ENCODE results near the gene TRIM50. TPM values are rescaled to one million over a fixed set of nuclear protein-coding genes. Genes with fewer than 3 reads are reported as not detected.
"Not testable (repeated sequence)": the region's sequence is repeated elsewhere in the genome, so short reads cannot be mapped to it uniquely, and the experiment has no call there.

Gene TRIM50
- total and polyA plus RNA-seq, 2 donors (not counting 1 experiment from before 2014, with no cell fraction given) = not detected

GRCh38 chr7:73320009-73320408, 7.9 kb downstream of the TRIM50 start:
- not testable (repeated sequence) for DNase-seq (ENCODE audit: low read depth in 2 of 2)

GRCh38 chr7:73319541-73319940, 8.3 kb downstream of the TRIM50 start:
- not testable (repeated sequence) for H3K4me2 ChIP-seq (ENCODE audit: extremely low read depth, insufficient read depth, low read length); H3K9ac ChIP-seq (ENCODE audit: insufficient read depth, low read length); H3K36me3 ChIP-seq (ENCODE audit: control insufficient read depth, insufficient read depth, low read length); DNase-seq (ENCODE audit: low read depth in 2 of 2); H2AFZ ChIP-seq (ENCODE audit: low read length); H3K27me3 ChIP-seq (ENCODE audit: control insufficient read depth, insufficient read depth, low read length); H3K4me1 ChIP-seq (ENCODE audit: control insufficient read depth, extremely low read depth, insufficient read depth, low read length); H3K9me3 ChIP-seq (ENCODE audit: control insufficient read depth, insufficient read depth, low read depth, low read length); H3K4me3 ChIP-seq (replicated peaks in 1 of 4; ENCODE audit: control extremely low read depth in 1 of 4, insufficient read depth in 1 of 4, low read depth in 3 of 4, low read length in 4 of 4); H3K79me2 ChIP-seq (ENCODE audit: control insufficient read depth, insufficient read depth, low read length); H4K20me1 ChIP-seq (ENCODE audit: control insufficient read depth, extremely low read depth, insufficient read depth, low read length); H3K27ac ChIP-seq (ENCODE audit: insufficient read depth, low read length)

More at GRCh38 chr7:73320009-73320408, 7.9 kb downstream of the TRIM50 start:
- H3K4me2 ChIP-seq (ENCODE audit: extremely low read depth, insufficient read depth, low read length); H2AFZ ChIP-seq (ENCODE audit: low read length); H3K9me3 ChIP-seq (ENCODE audit: control insufficient read depth, insufficient read depth, low read depth, low read length); H4K20me1 ChIP-seq (ENCODE audit: control insufficient read depth, extremely low read depth, insufficient read depth, low read length); H3K27me3 ChIP-seq (ENCODE audit: control insufficient read depth, insufficient read depth, low read length); H3K79me2 ChIP-seq (ENCODE audit: control insufficient read depth, insufficient read depth, low read length); H3K36me3 ChIP-seq (ENCODE audit: control insufficient read depth, insufficient read depth, low read length); H3K4me3 ChIP-seq (replicated peaks in 1 of 4; ENCODE audit: control extremely low read depth in 1 of 4, insufficient read depth in 1 of 4, low read depth in 3 of 4, low read length in 4 of 4); H3K27ac ChIP-seq (ENCODE audit: insufficient read depth, low read length); H3K9ac ChIP-seq (ENCODE audit: insufficient read depth, low read length); H3K4me1 ChIP-seq (ENCODE audit: control insufficient read depth, extremely low read depth, insufficient read depth, low read length): not testable (repeated sequence)

- H3K27me3 ChIP-seq (ENCODE audit: control insufficient read depth, insufficient read depth, low read length); H3K27ac ChIP-seq (ENCODE audit: insufficient read depth, low read length); H3K4me3 ChIP-seq (replicated peaks in 1 of 4; ENCODE audit: control extremely low read depth in 1 of 4, insufficient read depth in 1 of 4, low read depth in 3 of 4, low read length in 4 of 4); H2AFZ ChIP-seq (ENCODE audit: low read length); H3K9ac ChIP-seq (ENCODE audit: insufficient read depth, low read length); DNase-seq (ENCODE audit: low read depth in 2 of 2); H3K36me3 ChIP-seq (ENCODE audit: control insufficient read depth, insufficient read depth, low read length); H3K4me1 ChIP-seq (ENCODE audit: control insufficient read depth, extremely low read depth, insufficient read depth, low read length); H3K79me2 ChIP-seq (ENCODE audit: control insufficient read depth, insufficient read depth, low read length); H3K9me3 ChIP-seq (ENCODE audit: control insufficient read depth, insufficient read depth, low read depth, low read length); H4K20me1 ChIP-seq (ENCODE audit: control insufficient read depth, extremely low read depth, insufficient read depth, low read length); H3K4me2 ChIP-seq (ENCODE audit: extremely low read depth, insufficient read depth, low read length): not testable (repeated sequence)
Measured at GRCh38 chr7:73318656-73319204, 9.2 kb downstream of the TRIM50 start.

GRCh38 chr7:73316521-73316920, 11.4 kb downstream of the TRIM50 start:
- Histone ChIP-seq H3K4me1 (ENCODE audit: control insufficient read depth, extremely low read depth, insufficient read depth, low read length) (no peaks in the 10 kb centered on the region), H3K9ac (ENCODE audit: insufficient read depth, low read length) (no peak overlapping the region), H3K9me3 (ENCODE audit: control insufficient read depth, insufficient read depth, low read depth, low read length) (no peaks in the 10 kb centered on the region), H3K27ac (ENCODE audit: insufficient read depth, low read length) (no peak overlapping the region), H3K79me2 (ENCODE audit: control insufficient read depth, insufficient read depth, low read length) (no peaks in the 10 kb centered on the region), H3K4me3 (replicated peaks in 1 of 4; ENCODE audit: control extremely low read depth in 1 of 4, insufficient read depth in 1 of 4, low read depth in 3 of 4, low read length in 4 of 4) (no peak overlapping the region), H3K36me3 (ENCODE audit: control insufficient read depth, insufficient read depth, low read length) (no peaks in the 10 kb centered on the region), H4K20me1 (ENCODE audit: control insufficient read depth, extremely low read depth, insufficient read depth, low read length) (no peaks in the 10 kb centered on the region), H3K27me3 (ENCODE audit: control insufficient read depth, insufficient read depth, low read length) (no peaks in the 10 kb centered on the region), H2AFZ (ENCODE audit: low read length) (no peak overlapping the region), H3K4me2 (ENCODE audit: extremely low read depth, insufficient read depth, low read length) (no peak overlapping the region)
- DNase-seq (ENCODE audit: low read depth in 2 of 2) = no peak
- no peak for TF ChIP-seq EZH2 (IDR thresholded peaks at IDR 0.05; ENCODE audit: low read length, missing control alignments)
- TF ChIP-seq CTCF (conservative IDR thresholded peaks at IDR 0.05 in 1 of 2, IDR thresholded peaks at IDR 0.05 in 1 of 2; ENCODE audit: low read depth in 1 of 2, low read length in 2 of 2) = no peak
